Measurements from ENCODE around the gene SLC2A2.

SLC2A2 gene

DNA sequence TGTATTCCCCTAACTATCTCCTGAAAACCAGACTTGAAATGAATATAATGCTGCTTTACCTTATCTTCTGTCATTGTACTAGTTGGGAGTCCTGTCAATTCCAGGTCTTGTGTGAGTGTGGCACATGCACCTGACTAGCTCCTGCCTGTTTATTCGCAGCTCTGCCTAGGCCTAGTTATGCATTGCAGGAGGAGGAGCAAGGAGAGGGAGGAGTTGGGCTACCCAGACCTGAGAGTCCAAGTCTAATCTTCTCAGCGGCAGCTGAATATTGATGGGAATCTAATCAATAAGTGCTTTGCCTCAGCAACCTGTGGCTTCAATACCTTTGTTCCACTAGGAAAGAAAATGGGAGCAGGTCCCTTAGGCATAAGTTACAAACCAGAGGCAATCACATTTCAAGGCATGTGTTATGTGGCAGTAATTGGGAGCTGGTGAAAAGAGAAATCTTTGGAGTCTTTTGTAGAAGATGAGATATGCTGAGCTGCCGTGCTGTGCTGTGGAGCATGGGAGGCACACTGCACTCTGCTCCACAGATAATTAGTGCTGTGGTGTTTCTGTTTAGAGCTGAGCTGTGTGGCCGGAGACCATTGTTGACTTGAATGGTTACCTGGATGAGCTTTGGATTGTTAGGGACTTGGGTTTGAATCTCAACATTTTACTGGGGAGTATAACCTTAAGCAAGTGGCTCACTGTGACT lies at the start of gene SLC2A2:
SLC2A2 (minus strand) TSS at position 124 of the 697 bp plus-strand sequence; CDS start at position 74, 50 bp downstream.
- DNase-seq (ENCODE audit: low spot score) = no peak

DNA sequence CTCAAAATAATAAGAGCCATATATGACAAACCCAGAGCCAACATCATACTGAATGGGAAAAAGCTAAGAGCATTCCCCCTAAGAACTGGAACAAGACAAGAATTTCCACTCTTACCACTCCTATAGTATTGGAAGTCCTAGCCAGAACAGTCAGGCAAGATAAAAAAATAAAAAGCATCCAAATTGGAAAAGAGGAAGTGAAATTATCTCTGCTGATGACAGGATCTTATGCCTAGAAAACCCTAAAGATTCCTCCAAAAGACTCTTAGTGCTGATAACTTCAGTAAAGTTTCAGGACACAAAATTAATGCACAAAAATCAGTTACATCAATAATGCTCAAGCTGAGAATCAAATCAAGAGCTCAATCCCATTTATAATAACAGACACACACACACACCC lies 45.9 kb upstream of the SLC2A2 start:
- no peak for DNase-seq (ENCODE audit: low spot score)

GRCh38 chr3:171068658-171069057 lies 42.1 kb upstream of the SLC2A2 start:
- no peak for DNase-seq (ENCODE audit: low spot score)

DNA sequence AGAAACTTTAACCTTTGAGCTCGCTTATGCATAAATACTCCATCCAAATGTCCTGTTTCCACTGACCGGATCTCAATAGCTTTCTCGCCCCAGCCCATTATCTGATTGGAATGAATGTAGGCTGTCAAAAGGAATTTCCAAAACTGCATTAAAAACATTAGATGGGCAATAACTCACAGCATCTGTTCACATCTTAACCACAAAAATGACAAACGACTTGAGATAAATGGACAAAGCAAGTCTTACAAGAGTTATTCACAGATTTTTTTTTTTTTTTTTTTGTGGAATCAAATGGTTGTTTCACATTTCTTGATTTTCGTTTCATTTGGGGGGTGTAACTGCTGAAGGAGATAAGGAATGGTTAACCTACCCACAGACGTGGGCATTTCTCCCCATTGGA lies 39.7 kb upstream of the SLC2A2 start:
- DNase-seq (ENCODE audit: low spot score) = no peak

DNA sequence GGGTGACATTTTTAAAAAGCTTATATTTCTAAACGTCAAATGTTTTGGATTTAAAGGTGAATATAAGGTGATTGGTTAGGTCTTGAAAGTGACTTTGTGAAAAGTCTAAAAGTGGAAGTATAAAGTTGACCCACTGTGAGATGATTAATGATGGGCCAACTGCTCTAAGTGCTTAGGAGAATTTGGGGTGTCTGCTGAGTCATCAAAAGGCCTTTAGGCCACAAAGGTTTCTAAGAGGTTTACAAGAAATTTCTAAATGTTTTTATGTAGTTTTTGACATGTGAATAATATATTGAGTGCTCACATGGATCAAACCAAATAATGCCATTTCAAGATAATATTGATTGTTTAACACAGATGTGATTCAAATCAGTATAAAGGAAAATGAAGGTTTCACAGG lies 39.2 kb upstream of the SLC2A2 start:
- DNase-seq (ENCODE audit: low spot score) = no peak

DNA sequence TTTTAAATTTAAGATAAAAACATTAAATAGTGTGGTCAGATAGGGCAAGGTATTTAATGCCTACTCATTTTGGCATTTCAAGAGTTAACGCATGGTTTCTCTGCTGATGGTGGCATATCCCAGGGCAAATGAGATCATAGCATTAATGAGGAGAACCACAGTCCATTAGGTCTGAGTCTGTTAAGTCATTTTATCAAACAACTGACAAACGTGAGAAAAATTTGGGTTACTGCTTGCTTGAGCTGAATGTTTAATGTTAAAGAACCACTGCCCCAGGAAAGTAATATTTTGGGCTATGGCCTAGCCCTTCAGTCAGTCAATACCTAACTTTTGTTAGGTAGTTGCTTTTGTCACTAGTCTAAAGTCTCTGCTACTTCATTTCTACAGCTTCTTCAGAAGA lies 37.9 kb upstream of the SLC2A2 start:
- no peak for DNase-seq (ENCODE audit: low spot score)

DNA sequence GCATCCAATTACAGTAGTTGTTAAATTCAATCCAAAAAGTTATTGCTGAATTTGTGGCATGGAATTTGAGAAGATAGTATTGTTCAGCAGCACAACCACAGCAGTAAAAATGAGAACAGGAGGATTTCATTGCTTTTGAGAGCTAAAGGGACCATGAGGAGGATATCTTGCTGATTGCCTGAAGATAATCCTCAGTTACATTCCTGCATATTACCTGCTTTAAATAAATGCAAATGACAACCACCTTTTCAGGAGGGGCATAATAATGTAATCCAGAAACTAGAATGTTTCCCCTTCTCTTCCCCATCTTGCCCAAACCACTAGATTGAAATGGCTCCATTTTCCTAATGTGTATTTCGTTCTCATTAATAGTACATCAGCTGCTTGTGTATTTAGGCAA lies 35.2 kb upstream of the SLC2A2 start:
- no peak for DNase-seq (ENCODE audit: low spot score)

GRCh38 chr3:171059978-171060377 lies 33.5 kb upstream of the SLC2A2 start:
- DNase-seq (ENCODE audit: low spot score) = no peak

DNA sequence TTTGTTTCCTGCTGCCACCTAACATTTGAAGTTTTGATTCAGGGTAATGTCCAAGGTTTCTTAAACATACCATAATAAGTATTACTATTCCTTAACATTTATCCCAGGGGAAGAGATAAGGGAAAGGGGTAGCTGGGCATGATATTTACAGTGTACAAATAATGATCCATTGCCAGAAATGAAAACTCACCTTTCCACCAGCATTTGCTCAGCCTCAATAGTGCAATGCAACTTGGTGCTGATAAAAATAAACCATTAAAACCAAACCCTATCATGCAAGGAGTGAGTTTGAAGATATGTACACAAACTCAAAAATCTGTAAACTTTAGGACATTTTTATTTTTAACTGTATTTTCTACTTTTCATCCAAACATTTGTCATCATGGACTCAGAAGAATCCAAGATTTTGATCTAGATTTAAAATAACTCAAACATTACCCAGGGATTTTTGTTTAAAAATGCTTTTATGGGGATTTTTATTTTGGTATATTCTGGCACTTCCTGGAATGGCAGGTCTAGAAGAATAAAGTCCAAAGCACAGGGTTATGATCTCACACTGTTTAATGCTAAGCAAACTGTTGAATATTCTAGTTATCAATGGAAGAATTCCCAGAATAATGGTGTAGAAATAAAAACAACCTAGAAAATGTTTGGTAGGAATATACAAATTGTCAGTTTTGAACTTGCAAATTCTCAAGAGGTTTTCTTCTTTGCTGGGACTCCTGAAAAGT lies 32.5 kb upstream of the SLC2A2 start:
- no peak for DNase-seq (ENCODE audit: low spot score)

DNA sequence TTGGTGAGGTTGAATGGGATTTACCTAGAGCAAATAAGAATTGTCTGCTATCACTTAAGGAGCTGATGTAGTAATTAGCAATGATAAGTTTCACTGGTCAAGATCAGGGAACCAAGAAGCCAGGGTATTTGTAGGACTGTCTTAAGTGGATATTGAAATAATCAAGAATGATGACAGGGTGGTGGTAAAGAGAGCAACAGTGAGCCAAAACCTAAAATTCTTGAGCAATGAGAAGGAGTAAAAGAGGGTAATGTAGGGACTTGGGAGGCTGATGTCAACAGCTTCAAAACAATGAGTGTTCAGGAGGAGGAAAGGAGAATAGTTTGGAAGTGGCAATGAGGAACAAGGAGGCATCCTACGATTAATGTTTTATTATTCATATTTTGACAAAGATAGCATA lies 31.5 kb upstream of the SLC2A2 start:
- DNase-seq (ENCODE audit: low spot score) = peak; percentile 43

GRCh38 chr3:171057072-171057471 lies 30.6 kb upstream of the SLC2A2 start:
- DNase-seq (ENCODE audit: low spot score) = no peak

DNA sequence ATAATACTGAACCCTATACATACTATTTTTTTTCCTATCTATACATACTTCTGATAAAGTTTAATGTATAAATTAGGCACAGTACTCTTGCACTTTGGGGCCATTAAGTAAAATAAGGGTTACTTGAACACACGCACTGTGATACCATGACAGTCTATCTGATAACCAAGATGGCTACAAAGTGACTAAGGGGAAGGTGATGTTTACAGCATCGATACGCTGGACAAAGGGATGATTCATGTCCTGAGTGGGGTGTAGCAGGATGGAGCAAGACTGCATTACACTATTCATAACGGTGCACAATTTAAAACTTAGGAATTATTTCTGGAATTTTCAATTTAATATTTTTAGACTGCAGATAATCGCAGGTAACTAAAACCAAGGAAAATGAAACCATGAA lies 30.0 kb upstream of the SLC2A2 start:
- DNase-seq (ENCODE audit: low spot score) = peak; percentile 10

DNA sequence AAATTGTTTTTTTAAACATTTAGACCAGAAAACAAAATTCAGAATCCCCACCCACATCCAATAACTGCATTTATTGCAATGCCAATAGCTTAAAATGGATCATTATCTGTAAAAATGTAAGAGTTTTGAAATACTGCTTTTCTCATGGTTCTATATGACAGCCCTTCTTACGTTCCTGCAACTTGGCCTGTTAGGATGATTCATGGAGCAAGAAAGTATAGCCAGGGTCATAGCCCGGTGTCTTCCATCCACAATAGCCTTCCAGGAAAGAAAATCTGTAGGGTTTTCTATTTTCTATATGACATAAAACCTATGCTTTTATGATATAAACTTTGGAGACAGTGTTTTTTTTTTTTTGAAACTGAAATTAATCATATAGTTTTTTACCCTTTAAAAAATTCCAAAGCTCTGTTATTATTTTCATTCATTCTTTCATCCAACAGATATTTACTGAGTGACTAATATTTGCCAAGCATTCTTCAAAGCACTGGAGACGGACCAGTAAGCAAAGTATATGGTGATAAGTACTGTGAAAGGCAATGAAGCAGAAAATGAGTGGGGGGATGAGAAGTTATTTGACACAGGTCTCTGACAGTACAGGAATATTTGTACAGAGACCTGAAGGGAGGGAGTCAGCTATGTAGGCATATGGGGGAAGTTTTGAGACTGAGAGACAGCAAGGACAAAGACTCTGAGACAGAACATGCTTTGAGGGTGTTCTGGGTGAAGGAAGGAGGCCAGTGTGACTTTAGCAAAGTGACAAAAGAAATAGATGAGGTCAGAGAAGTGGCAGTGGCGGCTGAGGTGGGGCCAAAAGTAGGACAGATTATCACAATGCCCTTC lies 29.0 kb upstream of the SLC2A2 start:
- DNase-seq (ENCODE audit: low spot score) = peak; percentile 12

DNA sequence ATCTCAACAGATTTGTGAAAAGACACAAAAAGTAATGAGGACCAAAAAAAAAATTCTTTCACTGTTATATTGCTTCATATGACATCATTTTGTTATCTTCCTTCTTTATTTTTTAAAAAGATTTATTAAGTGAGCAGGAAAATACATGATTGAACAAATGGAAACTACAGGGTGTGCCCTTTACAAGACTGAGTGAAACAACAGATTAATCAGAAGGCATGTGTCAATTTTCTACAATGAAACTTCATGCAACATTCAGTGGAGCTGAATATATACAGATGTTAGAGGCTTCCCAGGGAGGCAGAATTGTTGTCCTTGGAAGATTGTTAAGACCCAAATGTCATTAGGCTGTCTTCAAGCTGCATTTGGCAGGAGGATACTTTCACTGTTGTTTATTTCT lies 28.4 kb upstream of the SLC2A2 start:
- peak; percentile 8 for DNase-seq (ENCODE audit: low spot score)

GRCh38 chr3:171054231-171054630 lies 27.7 kb upstream of the SLC2A2 start:
- no peak for DNase-seq (ENCODE audit: low spot score)

DNA sequence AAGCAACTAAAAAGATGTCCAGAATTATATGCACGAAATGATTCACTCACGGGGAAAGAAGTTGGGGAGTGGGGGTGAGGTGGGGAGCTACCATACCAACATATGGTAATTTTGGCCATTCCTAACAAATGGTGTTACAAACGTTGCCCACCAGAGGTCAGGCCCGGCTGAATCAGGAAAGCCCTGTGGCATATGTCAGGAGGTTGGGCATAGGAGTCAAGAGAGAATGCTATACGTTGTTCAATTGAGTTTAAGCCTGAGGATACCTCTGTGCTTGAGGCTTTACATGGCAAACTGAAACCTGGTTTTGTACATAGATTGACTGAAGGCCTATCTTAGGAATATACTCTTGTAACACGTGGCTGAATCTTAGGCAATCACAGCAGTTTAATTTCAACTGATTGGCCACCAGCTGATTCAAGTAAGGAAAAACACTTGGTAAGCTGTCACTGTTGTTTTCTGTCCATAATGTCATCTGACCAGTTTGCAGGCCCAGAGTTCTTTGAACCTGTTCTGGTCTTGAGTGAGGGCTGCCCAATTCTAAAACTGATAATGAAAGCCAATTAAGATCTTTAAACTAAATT lies 23.4 kb upstream of the SLC2A2 start:
- peak; percentile 74 for DNase-seq (ENCODE audit: low spot score)

DNA sequence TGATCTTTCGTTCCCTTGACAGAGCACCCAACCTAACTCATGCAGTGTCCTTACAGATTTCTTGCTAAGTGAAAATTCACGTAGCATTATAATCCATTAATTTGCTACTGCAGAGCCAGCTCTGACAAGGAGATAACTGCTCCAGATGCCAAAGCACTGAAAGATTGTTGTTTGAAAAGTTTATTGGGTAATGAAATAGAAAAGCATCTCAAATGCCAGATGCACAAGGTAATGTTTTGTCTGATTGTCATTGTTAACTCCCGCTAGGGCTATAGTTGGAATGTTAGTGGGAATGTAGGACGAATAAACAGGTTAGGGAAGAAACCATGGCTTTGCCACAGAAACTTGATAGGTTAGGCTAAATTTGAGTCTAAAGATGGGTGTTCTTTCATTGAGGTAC lies 20.2 kb upstream of the SLC2A2 start:
- no peak for DNase-seq (ENCODE audit: low spot score)

GRCh38 chr3:171044835-171045793 lies 18.6 kb upstream of the SLC2A2 start:
- DNase-seq (ENCODE audit: low spot score) = peak; percentile 80

DNA sequence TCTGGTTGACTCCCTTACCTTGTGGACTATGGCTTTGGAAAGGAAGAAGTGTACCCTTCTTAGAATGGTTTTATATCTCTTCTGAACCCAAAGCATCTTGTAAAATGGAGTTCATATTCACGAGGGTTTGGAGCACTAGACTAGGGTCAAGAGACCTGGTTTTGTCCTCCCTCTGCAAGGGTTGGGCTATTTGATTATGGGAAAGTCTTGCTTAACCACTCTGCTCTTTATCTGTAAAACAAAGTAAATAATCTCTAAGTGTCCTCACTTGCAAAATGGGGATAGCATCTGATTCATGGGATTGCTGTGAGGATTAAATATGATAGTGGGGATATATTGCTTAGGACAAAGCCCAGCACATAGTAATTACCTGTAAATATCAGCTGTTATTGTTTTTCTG lies 17.9 kb upstream of the SLC2A2 start:
- DNase-seq (ENCODE audit: low spot score) = no peak

DNA sequence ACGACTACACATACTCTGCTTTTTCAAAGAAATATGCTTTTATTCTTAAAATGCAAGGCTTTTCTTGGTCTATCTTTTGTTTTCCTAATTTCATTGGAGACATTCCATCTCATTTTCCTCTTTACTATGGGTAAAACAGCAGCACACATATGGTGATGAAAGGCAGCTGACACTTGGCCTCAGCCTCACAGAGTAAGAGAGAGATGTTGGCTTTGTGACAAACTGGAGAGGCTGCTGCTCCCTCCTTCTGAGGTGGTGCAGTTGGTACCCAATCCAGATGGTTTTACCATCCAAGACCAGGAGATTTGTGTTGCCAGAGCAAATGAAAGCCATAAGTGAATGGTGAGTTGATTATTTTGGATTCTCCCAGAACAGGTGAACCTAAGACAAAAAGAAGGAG lies 13.2 kb upstream of the SLC2A2 start:
- no peak for DNase-seq (ENCODE audit: low spot score)

DNA sequence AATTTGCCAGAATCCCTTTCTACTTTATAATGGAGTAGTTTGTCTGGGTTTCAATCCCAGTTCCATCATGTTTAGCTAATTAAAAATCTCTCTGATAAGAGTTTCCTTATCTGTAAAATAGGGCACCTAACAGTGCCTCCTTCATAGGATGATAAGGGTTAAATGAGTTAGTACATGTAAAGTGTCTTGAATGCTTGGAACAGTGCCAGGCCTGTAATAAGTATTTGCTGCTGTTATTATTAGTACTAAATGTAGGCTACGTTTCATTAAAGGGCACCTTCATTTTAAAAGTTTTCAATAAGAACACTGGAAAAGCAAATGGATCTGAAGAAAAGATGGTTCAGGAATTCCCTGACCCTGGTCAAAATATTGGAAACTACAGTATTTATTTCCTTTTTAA lies 11.8 kb upstream of the SLC2A2 start:
- no peak for DNase-seq (ENCODE audit: low spot score)

Measured in AG20443 (cell line).